Mononuclear cell (primary cell): ENCODE measurements around the gene SLC35F1. TPM values are rescaled to one million over a fixed set of nuclear protein-coding genes. Genes with fewer than 3 reads are reported as not detected.

Source experiments
- total RNA-seq: library from RNA; depleted of rRNA; stranded (reverse); fragments of >200 nt; gene quantifications from one replicate; pipeline ENCODE4 v1.2.3, GENCODE V29; 2012

The SLC35F1 gene
- total RNA-seq, 1 donor = not detected

Other genes starting within 250 kb of the SLC35F1 start
- gene NUS1, start 231.8 kb upstream of the SLC35F1 start, total RNA-seq = 20.1 TPM